OCI-LY1 (cell line): ENCODE measurements around the gene TMEM53.

Source experiments
- H2AFZ ChIP-seq: fragments of 200-600 bp; sonication (generic), shearing (Covaris generic); 2 replicates; pipeline ENCODE4 v1.6.0; 2014; ENCODE audit warnings: antibody characterized with exemption, mild to moderate bottlenecking, low read length
- H3F3A ChIP-seq: fragments of 200-600 bp; sonication (generic), shearing (Covaris generic); 2 replicates; pipeline ENCODE4 v1.6.0; 2014; ENCODE audit warnings: mild to moderate bottlenecking, antibody characterized with exemption, low read length, moderate library complexity; ENCODE audit not compliant: insufficient read depth
- H3K27ac ChIP-seq: fragments of 200-600 bp; sonication (generic); 2 replicates; pipeline ENCODE4 v1.5.1; 2014; ENCODE audit warnings: low read length, mixed run types, mild to moderate bottlenecking, low read depth; ENCODE audit not compliant: poor library complexity, severe bottlenecking
- H3K27me3 ChIP-seq: fragments of 200-600 bp; sonication (generic); 2 replicates; pipeline ENCODE4 v1.6.0; 2014; ENCODE audit warnings: antibody characterized with exemption, mild to moderate bottlenecking, low read length, moderate library complexity; ENCODE audit not compliant: insufficient read depth
- H3K36me3 ChIP-seq: fragments of 200-600 bp; sonication (generic); 2 replicates; pipeline ENCODE4 v1.6.1; 2014; ENCODE audit warnings: mild to moderate bottlenecking, antibody characterized with exemption, low read length, moderate library complexity, mixed read lengths; ENCODE audit not compliant: insufficient read depth
- H3K4me1 ChIP-seq: fragments of 200-600 bp; sonication (generic); 2 replicates; pipeline ENCODE4 v1.5.1; 2014; ENCODE audit warnings: mild to moderate bottlenecking, low read length, moderate library complexity; ENCODE audit not compliant: insufficient read depth, severe bottlenecking
- H3K4me2 ChIP-seq: fragments of 200-600 bp; sonication (generic), shearing (Covaris generic); 2 replicates; pipeline ENCODE4 v1.6.1; 2014; ENCODE audit warnings: low read length
- H3K4me3 ChIP-seq: fragments of 200-600 bp; sonication (generic); 2 replicates; pipeline ENCODE4 v1.5.1; 2014; ENCODE audit warnings: low read length, low read depth, mild to moderate bottlenecking, mixed read lengths; ENCODE audit not compliant: poor library complexity, severe bottlenecking
- H3K79me2 ChIP-seq: fragments of 200-600 bp; shearing (Covaris generic); 2 replicates; pipeline ENCODE4 v1.6.1; 2016; ENCODE audit warnings: mixed run types, low read length, mixed read lengths; ENCODE audit not compliant: insufficient read depth
- H3K9ac ChIP-seq: fragments of 200-600 bp; sonication (generic), shearing (Covaris generic); 2 replicates; pipeline ENCODE4 v1.6.1; 2014; ENCODE audit warnings: mild to moderate bottlenecking, low read length, mixed read lengths
- H3K9me2 ChIP-seq: fragments of 200-600 bp; sonication (generic), shearing (Covaris generic); 2 replicates; pipeline ENCODE4 v1.6.1; 2014; ENCODE audit warnings: low read depth, mild to moderate bottlenecking, low read length, mixed read lengths
- H3K9me3 ChIP-seq: fragments of 200-600 bp; shearing (Covaris generic); 2 replicates; pipeline ENCODE4 v1.6.1; 2014; ENCODE audit warnings: low read length, mixed read lengths
- H4K20me1 ChIP-seq: fragments of 200-600 bp; sonication (generic), shearing (Covaris generic); 2 replicates; pipeline ENCODE4 v1.6.0; 2016; ENCODE audit warnings: mild to moderate bottlenecking, low read length; ENCODE audit not compliant: insufficient read depth
- EZH2 ChIP-seq: fragments of 200-600 bp; sonication (generic), shearing (Covaris generic); IDR thresholded peaks from 2 replicates; pipeline ENCODE4 v1.8.0; 2017; ENCODE audit warnings: borderline replicate concordance, mixed run types, mild to moderate bottlenecking, antibody characterized with exemption, low read length, moderate library complexity, mixed read lengths
- TF ChIP-seq, protein P1 (sequence below): fragments of 200-600 bp; sonication (generic), shearing (Covaris generic); IDR thresholded peaks from 2 replicates; pipeline ENCODE4 v1.5.1; 2017; ENCODE audit warnings: mild to moderate bottlenecking, antibody characterized with exemption, low read length, moderate library complexity, mixed read lengths

TMEM53 gene

DNA sequence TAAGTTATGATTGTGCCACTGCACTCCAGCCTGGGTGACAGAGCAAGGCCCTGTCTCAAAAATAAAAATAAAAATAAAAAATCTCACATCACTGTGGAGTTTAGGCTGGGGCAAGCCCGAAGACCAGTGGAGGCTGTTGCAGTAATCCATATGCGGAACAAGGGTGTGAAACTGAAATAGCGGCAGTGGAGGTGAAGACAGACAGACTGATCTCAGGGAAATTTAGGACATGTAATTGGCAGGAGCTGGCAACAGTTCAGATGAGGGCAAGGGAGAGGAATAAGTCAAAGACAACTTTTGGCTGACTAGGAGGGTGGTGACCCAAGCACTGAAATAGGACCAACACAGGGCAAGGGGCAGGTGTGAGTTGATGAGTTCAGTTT lies 8.6 kb upstream of the TMEM53 start:
- Histone ChIP-seq H3K79me2 (no peaks in the 10 kb centered on the region), H3K9me2 (no peaks in the 10 kb centered on the region), H3K27me3 (no peaks in the 10 kb centered on the region), H3K9me3 (no peaks in the 10 kb centered on the region), H3K4me2 (no peak overlapping the region), H3K9ac (no peak overlapping the region), H3K4me1 (peaks cover 9% of the 10 kb centered on the region), H2AFZ (no peak overlapping the region), H3K4me3 (no peak overlapping the region), H4K20me1 (no peaks in the 10 kb centered on the region), H3K27ac (no peak overlapping the region), H3K36me3 (no peaks in the 10 kb centered on the region), H3F3A (no peaks in the 10 kb centered on the region)
- no peak for TF ChIP-seq EZH2
- TF ChIP-seq, protein P1, sequence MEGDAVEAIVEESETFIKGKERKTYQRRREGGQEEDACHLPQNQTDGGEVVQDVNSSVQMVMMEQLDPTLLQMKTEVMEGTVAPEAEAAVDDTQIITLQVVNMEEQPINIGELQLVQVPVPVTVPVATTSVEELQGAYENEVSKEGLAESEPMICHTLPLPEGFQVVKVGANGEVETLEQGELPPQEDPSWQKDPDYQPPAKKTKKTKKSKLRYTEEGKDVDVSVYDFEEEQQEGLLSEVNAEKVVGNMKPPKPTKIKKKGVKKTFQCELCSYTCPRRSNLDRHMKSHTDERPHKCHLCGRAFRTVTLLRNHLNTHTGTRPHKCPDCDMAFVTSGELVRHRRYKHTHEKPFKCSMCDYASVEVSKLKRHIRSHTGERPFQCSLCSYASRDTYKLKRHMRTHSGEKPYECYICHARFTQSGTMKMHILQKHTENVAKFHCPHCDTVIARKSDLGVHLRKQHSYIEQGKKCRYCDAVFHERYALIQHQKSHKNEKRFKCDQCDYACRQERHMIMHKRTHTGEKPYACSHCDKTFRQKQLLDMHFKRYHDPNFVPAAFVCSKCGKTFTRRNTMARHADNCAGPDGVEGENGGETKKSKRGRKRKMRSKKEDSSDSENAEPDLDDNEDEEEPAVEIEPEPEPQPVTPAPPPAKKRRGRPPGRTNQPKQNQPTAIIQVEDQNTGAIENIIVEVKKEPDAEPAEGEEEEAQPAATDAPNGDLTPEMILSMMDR = no peak

DNA sequence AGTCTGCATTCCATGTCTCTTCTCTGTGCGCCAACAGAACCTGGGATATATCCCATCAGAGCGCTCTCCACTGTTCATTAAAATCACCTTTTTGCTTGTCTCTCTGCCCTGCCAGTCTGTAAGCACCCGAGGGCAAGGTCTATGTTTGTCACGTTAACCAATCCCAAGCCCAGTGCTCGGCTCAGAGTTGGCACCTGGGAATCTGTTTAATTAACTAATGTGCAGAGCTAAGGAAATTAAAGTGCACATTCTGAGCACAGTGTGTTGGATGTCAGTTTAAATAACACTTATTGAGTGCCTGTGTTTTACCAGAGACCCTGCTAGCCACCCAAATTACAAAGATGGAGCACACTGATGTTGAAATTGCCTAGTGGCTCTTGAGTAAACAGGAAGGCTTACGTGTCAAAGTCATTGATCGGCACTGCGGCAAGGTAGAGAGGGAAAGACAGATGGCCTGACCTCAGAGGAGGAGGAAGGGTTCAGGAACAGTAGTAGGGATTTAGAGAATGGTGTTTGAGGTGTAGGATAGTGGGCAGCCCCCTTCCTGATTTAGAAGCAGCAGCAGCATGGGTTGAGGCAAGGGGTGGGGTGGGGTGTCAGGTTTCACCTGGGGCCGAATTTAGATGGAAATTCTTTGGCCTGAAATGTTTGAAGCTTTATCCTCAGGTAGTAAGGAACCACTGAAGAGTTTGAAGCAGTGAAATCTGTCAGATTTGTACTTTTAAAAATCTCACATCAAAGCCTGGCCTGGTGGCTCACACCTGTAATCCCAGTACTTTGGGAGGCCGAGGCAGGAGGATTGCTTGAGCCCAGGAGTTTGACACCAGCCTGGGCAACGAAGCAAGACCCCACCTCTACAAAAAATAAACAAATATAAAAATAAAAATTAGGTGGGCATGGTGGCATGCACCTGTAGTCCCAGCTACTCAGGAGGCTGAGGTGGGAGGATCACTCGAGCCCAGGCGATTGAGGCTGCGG lies 7.9 kb upstream of the TMEM53 start:
- Histone ChIP-seq H3K9ac (no peak overlapping the region), H3F3A (no peaks in the 10 kb centered on the region), H3K4me1 (peaks cover 11% of the 10 kb centered on the region), H3K27ac (no peak overlapping the region), H3K4me3 (no peak overlapping the region), H4K20me1 (no peaks in the 10 kb centered on the region), H3K4me2 (no peak overlapping the region), H3K9me2 (no peaks in the 10 kb centered on the region), H2AFZ (no peak overlapping the region), H3K9me3 (no peaks in the 10 kb centered on the region), H3K79me2 (no peaks in the 10 kb centered on the region), H3K27me3 (no peaks in the 10 kb centered on the region), H3K36me3 (no peaks in the 10 kb centered on the region)
- TF ChIP-seq, protein P1 = no peak

DNA sequence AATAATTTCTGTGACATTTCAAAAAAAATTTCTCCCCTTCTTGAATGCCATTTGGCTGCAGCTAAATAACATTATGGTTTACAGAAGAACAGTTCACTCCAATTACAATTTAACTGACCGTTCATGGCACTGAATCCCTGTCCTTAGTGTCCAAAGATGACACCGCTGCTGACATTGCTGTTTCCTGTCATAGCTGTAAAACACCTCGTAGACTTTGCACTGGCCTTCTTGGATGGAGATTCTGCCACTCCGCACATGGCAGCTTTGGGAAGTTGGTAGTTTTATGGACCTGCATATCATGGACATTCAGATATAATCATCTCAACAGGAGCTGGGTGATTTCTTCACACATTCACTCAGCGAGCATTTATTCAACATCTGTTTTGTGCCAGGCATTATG lies 5.2 kb upstream of the TMEM53 start:
- Histone ChIP-seq H3K36me3 (no peaks in the 10 kb centered on the region), H3K4me2 (no peak overlapping the region), H3F3A (no peaks in the 10 kb centered on the region), H3K9me2 (no peaks in the 10 kb centered on the region), H3K79me2 (no peaks in the 10 kb centered on the region), H4K20me1 (no peaks in the 10 kb centered on the region), H2AFZ (no peak overlapping the region), H3K27ac (no peak overlapping the region), H3K27me3 (no peaks in the 10 kb centered on the region), H3K4me1 (peaks cover 28% of the 10 kb centered on the region), H3K4me3 (no peak overlapping the region), H3K9ac (no peak overlapping the region), H3K9me3 (no peaks in the 10 kb centered on the region)
- no peak for TF ChIP-seq EZH2
